H1 (cell line): ENCODE data around the gene LRRK1. TPM values are rescaled to one million over a fixed set of nuclear protein-coding genes. Genes with fewer than 3 reads are reported as not detected.

Experiments
- CTCF ChIA-PET: fragments of 300-600 bp; sonication (Branson Sonifier 250); formaldehyde crosslinking; loops from one replicate; lab custom pipeline; 2021; ENCODE audit not compliant: partially characterized antibody; lab: Charles Lee
- POLR2A ChIA-PET: fragments of 300-600 bp; sonication (Branson Sonifier 250); formaldehyde crosslinking; loops from one replicate; lab custom pipeline; 2021; ENCODE audit warnings: inconsistent platforms; ENCODE audit not compliant: partially characterized antibody; lab: Charles Lee
- DNase-seq, 2 experiments: peaks; one replicate each; pipeline versions ENCODE4 v3.0.0 to v3.0.0-alpha.2; 2010 to 2022; ENCODE audit warnings: low spot score in 2 of 2, low read depth in 1 of 2, mixed read lengths in 1 of 2
- FAIRE-seq: peaks from 2 replicates; lab custom pipeline; 2011; peaks lifted over from hg19 to GRCh38; lab: Jason Lieb, UNC
- H2AFZ ChIP-seq: 2 replicates; pipeline ENCODE4 v1.8.1; 2012; ENCODE audit warnings: low read length, inconsistent platforms
- H2AK5ac ChIP-seq: 2 replicates; pipeline ENCODE4 v1.6.1; 2013; ENCODE audit warnings: low read depth, low read length
- H2BK120ac ChIP-seq: replicated peaks from 2 replicates; pipeline ENCODE3; 2013; ENCODE audit warnings: low read depth, low read length, inconsistent platforms
- H2BK12ac ChIP-seq: 2 replicates; pipeline ENCODE4 v1.6.1; 2013; ENCODE audit warnings: low read depth, low read length
- H2BK15ac ChIP-seq: 2 replicates; pipeline ENCODE4 v1.6.1; 2013; ENCODE audit warnings: low read length
- H2BK20ac ChIP-seq: 2 replicates; pipeline ENCODE4 v1.6.1; 2013; ENCODE audit warnings: low read length
- H2BK5ac ChIP-seq: 2 replicates; pipeline ENCODE4 v1.6.1; 2013; ENCODE audit warnings: low read depth, low read length
- H3K14ac ChIP-seq: 2 replicates; pipeline ENCODE4 v1.6.1; 2013; ENCODE audit warnings: inconsistent platforms; ENCODE audit not compliant: insufficient read length
- H3K18ac ChIP-seq: 2 replicates; pipeline ENCODE4 v1.6.1; 2013; ENCODE audit warnings: low read length; ENCODE audit errors: extremely low read depth
- H3K23ac ChIP-seq: 2 replicates; pipeline ENCODE4 v1.6.1; 2013; ENCODE audit warnings: inconsistent platforms; ENCODE audit not compliant: insufficient read length
- H3K23me2 ChIP-seq: 2 replicates; pipeline ENCODE4 v1.6.1; 2013; ENCODE audit warnings: low read depth, low read length
- H3K27ac ChIP-seq: 2 replicates; pipeline ENCODE4 v1.6.1; 2011; ENCODE audit warnings: low read depth, low read length, inconsistent platforms
- H3K27me3 ChIP-seq, 4 experiments: replicated peaks in 1 of 4; 1 replicate in 1 of 4; 2 replicates in 3 of 4; pipeline versions ENCODE4 v1.6.1 to v1.8.1; 2011 to 2013; ENCODE audit warnings: low read length in 3 of 4, mild to moderate bottlenecking in 3 of 4, inconsistent platforms in 2 of 4, mixed read lengths in 2 of 4, moderate library complexity in 1 of 4; ENCODE audit not compliant: control insufficient read depth in 3 of 4, insufficient read depth in 3 of 4; ENCODE audit errors: extremely low read depth in 1 of 4
- H3K36me3 ChIP-seq, 4 experiments: 2 replicates each; pipeline versions ENCODE4 v1.6.1 to v1.8.1; 2011 to 2013; ENCODE audit warnings: mild to moderate bottlenecking in 4 of 4, low read length in 3 of 4, moderate library complexity in 2 of 4, control low read depth in 1 of 4, inconsistent platforms in 1 of 4; ENCODE audit not compliant: insufficient read depth in 4 of 4, control insufficient read depth in 2 of 4
- H3K4ac ChIP-seq: replicated peaks from 2 replicates; pipeline ENCODE3; 2013; ENCODE audit warnings: low read length, low read depth, mixed read lengths, inconsistent platforms; ENCODE audit not compliant: insufficient read length
- H3K4me1 ChIP-seq, 4 experiments: replicated peaks in 1 of 4; 1 replicate in 1 of 4; 2 replicates in 3 of 4; pipeline versions ENCODE4 v1.6.1 to v1.8.1; 2011 to 2013; ENCODE audit warnings: low read length in 3 of 4, inconsistent platforms in 2 of 4, mixed read lengths in 1 of 4; ENCODE audit not compliant: insufficient read depth in 4 of 4, control insufficient read depth in 3 of 4
- H3K4me2 ChIP-seq, 2 experiments: 2 replicates each; pipeline versions ENCODE4 v1.6.1 to v1.8.1; 2011 to 2013; ENCODE audit warnings: low read depth in 2 of 2, low read length in 2 of 2, control low read depth in 1 of 2, inconsistent platforms in 1 of 2, mild to moderate bottlenecking in 1 of 2; ENCODE audit not compliant: insufficient read depth in 1 of 2
- H3K4me3 ChIP-seq, 4 experiments: fragments of 200-600, 300-600 bp in 1 of 4; sonication (generic), shearing (Covaris generic), sonication (Bioruptor Twin) in 1 of 4; 2 replicates each; pipeline versions ENCODE4 v1.5.1 to v1.8.1; 2011 to 2016; ENCODE audit warnings: low read length in 4 of 4, low read depth in 3 of 4, control low read depth in 2 of 4, inconsistent platforms in 2 of 4, mild to moderate bottlenecking in 2 of 4, mixed read lengths in 1 of 4, moderate library complexity in 1 of 4; ENCODE audit not compliant: insufficient read depth in 2 of 4; ENCODE audit errors: extremely low read depth in 1 of 4
- H3K56ac ChIP-seq: replicated peaks from 2 replicates; pipeline ENCODE3; 2013; ENCODE audit warnings: low read depth, mild to moderate bottlenecking, mixed read lengths, low read length, inconsistent platforms; ENCODE audit not compliant: insufficient read length
- H3K79me1 ChIP-seq: 2 replicates; pipeline ENCODE4 v1.6.1; 2013; ENCODE audit warnings: low read depth, low read length, control low read depth
- H3K79me2 ChIP-seq, 2 experiments: 2 replicates each; pipeline versions ENCODE4 v1.6.1 to v1.8.1; 2012 to 2013; ENCODE audit warnings: low read length in 2 of 2, mild to moderate bottlenecking in 2 of 2, inconsistent platforms in 1 of 2; ENCODE audit not compliant: insufficient read depth in 2 of 2, control insufficient read depth in 1 of 2
- H3K9ac ChIP-seq, 4 experiments: replicated peaks in 1 of 4; 1 replicate in 1 of 4; 2 replicates in 3 of 4; pipeline versions ENCODE4 v1.6.1 to v1.8.1; 2011 to 2013; ENCODE audit warnings: low read depth in 3 of 4, low read length in 3 of 4, control low read depth in 2 of 4, mild to moderate bottlenecking in 2 of 4, moderate library complexity in 2 of 4, inconsistent platforms in 1 of 4; ENCODE audit errors: extremely low read depth in 1 of 4
- H3K9me3 ChIP-seq, 2 experiments: 2 replicates each; pipeline versions ENCODE4 v1.6.1 to v1.8.1; 2012 to 2013; ENCODE audit warnings: mild to moderate bottlenecking in 2 of 2, moderate library complexity in 2 of 2, control low read depth in 1 of 2, inconsistent platforms in 1 of 2, low read depth in 1 of 2, low read length in 1 of 2, mixed read lengths in 1 of 2; ENCODE audit not compliant: insufficient read depth in 2 of 2
- H4K20me1 ChIP-seq, 2 experiments: replicated peaks in 1 of 2; 2 replicates each; pipeline versions ENCODE3 to v1.8.1; 2011 to 2013; ENCODE audit warnings: inconsistent platforms in 2 of 2, low read length in 2 of 2, mild to moderate bottlenecking in 1 of 2; ENCODE audit not compliant: insufficient read depth in 2 of 2, control insufficient read depth in 1 of 2
- H4K5ac ChIP-seq: 2 replicates; pipeline ENCODE4 v1.6.1; 2013; ENCODE audit warnings: low read length, low read depth, mixed read lengths, inconsistent platforms; ENCODE audit not compliant: insufficient read length
- H4K8ac ChIP-seq: 2 replicates; pipeline ENCODE4 v1.8.0; 2013; ENCODE audit warnings: mild to moderate bottlenecking, moderate library complexity, low read length, inconsistent platforms; ENCODE audit not compliant: insufficient read depth; ENCODE audit errors: extremely low read depth
- H4K91ac ChIP-seq: replicated peaks from 2 replicates; pipeline ENCODE3; 2013; ENCODE audit warnings: low read length, mixed read lengths, inconsistent platforms; ENCODE audit not compliant: insufficient read length
- BACH1 ChIP-seq: IDR thresholded peaks from 2 replicates; pipeline ENCODE4 v1.6.1; 2012; ENCODE audit warnings: low read length, improper control_type of control experiment
- BCL11A ChIP-seq, 2 experiments: IDR thresholded peaks; one replicate each; pipeline ENCODE4 v1.6.1; 2011; ENCODE audit warnings: low read depth in 2 of 2, low read length in 2 of 2, mild to moderate bottlenecking in 2 of 2
- CHD1 ChIP-seq: IDR thresholded peaks from 2 replicates; pipeline ENCODE4 v1.6.1; 2012; ENCODE audit warnings: low read depth, low read length, improper control_type of control experiment
- EZH2 ChIP-seq: fragments of 200-600 bp; sonication (generic); IDR thresholded peaks from 2 replicates; pipeline ENCODE4 v1.7.1; 2012; ENCODE audit warnings: low read depth, mild to moderate bottlenecking, moderate library complexity, low read length, inconsistent platforms; ENCODE audit not compliant: severe bottlenecking
- GABPA ChIP-seq: IDR thresholded peaks from 2 replicates; pipeline ENCODE4 v1.6.1; 2011; ENCODE audit warnings: mild to moderate bottlenecking, low read length, moderate library complexity, borderline replicate concordance; ENCODE audit not compliant: insufficient read depth
- NRF1 ChIP-seq: IDR thresholded peaks from 2 replicates; pipeline ENCODE4 v1.6.1; 2011; ENCODE audit warnings: mild to moderate bottlenecking, low read depth, low read length, improper control_type of control experiment
- POLR2AphosphoS5 ChIP-seq: IDR thresholded peaks from 2 replicates; pipeline ENCODE4 v1.6.1; 2011; ENCODE audit warnings: low read depth, low read length
- SAP30 ChIP-seq: fragments of 300-600 bp; sonication (generic); IDR thresholded peaks from 2 replicates; pipeline ENCODE4 v1.7.1; 2012; ENCODE audit warnings: low read length, moderate library complexity, mild to moderate bottlenecking, inconsistent platforms; ENCODE audit not compliant: insufficient read depth, insufficient replicate concordance
- TAF7 ChIP-seq: optimal IDR thresholded peaks from 2 replicates; pipeline ENCODE3; 2011; ENCODE audit warnings: low read depth, mild to moderate bottlenecking, inconsistent platforms, low read length, moderate library complexity, borderline replicate concordance
- WGBS, 2 experiments: shearing (Covaris generic) in 1 of 2; methylation state at CpG; one replicate each; pipeline versions ENCODE4 v1.1.6 to v1.1.7; 2013 to 2015; ENCODE audit warnings: low lambda C conversion rate in 2 of 2, mixed read lengths in 2 of 2, inconsistent platforms in 1 of 2, low coverage in 1 of 2, missing lambda C conversion rate in 1 of 2; ENCODE audit not compliant: insufficient replicate concordance in 2 of 2, insufficient coverage in 1 of 2, insufficient read length in 1 of 2; ENCODE audit errors: extremely low coverage in 1 of 2, missing lambda C conversion rate in 1 of 2; 5-methylcytosine and 5-hydroxymethylcytosine counted together
- polyA plus RNA-seq, 7 experiments: library from polyadenylated mRNA; depleted of rRNA in 3 of 7; stranded (reverse) in 5 of 7; unstranded in 2 of 7; fragments of >200 nt in 5 of 7; fragments of 200-250 nt in 2 of 7; gene quantifications; 1 replicate in 5 of 7; 2 replicates in 1 of 7; 4 replicates in 1 of 7; pipeline versions ENCODE4 v1.2.1 to v1.2.3, GENCODE V29; 2011 to 2013; ENCODE audit warnings: missing spikeins in 2 of 7, mixed read lengths in 2 of 7
- total RNA-seq: library from RNA; stranded (reverse); fragmentation: NEBNext Ultra II Directional; extraction: Animal tissue kit (Norgen Biotek cat#: 25700); gene quantifications from 2 replicates; pipeline ENCODE4 v1.2.1, GENCODE V29; 2021
- TF ChIP-seq, protein P1 (sequence below): IDR thresholded peaks from 2 replicates; pipeline ENCODE4 v1.6.1; 2012; ENCODE audit warnings: inconsistent platforms

LRRK1 gene
- total and polyA plus RNA-seq, 2 of the 8 experiments (the other 6 are each of a cell fraction or from before 2014, with no cell fraction given), result 1.2 to 3.6 TPM

DNA sequence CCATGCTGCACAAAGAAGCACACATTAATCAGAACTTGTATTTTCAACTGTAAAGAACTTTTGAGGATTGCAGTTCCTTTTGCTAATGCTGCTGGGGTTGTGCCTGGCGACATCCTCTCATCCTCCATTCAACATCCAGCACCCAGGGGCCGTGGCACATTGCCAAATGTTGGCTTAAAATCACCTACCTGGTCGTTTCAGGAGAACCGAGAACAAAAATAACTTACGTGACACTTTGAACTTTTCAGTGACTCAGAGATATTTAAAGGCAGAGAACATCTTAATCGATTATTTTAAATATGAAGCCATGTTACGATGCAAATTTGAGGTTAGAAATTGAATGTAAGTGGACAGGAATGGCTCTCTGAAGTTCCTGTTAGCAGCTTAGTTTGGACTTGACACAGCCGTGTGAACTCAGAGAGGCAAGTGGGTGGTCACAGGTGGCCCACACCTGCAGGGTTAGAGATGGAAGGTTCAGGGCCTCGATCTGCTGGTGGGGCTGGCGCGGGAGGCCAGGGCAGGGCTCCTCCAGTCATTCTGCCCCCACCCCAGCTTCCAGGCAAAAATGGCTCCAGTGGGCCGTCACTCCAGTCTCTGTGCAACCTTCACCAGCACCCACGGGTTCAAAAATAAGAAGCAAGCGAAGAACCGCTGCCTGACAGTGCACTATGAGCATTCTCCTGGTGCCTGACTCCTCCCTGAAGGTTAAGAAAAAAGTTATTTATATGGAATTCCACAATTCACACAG, 12.2 kb downstream of the LRRK1 start:
- H3K18ac ChIP-seq, result no peak overlapping the region
- 93% methylated on average over 15 of the region's 15 CpGs; no CpG with 5 or more reads in 1 of the 2 experiments for WGBS, 2 experiments

More for the DNA sequence above, 12.2 kb downstream of the LRRK1 start:
- no peaks in the 10 kb centered on the region for H4K20me1 ChIP-seq
- no peak overlapping the region for H3K4ac ChIP-seq
- H3K4me2 ChIP-seq, result no peak overlapping the region
- H2AFZ ChIP-seq, result no peak overlapping the region
- H3K56ac ChIP-seq, result no peak overlapping the region
- no peak overlapping the region for H4K5ac ChIP-seq
- H3K4me3 ChIP-seq, result no peak overlapping the region
- FAIRE-seq, result no peak
- no peaks in the 10 kb centered on the region for H3K23me2 ChIP-seq
- no peak overlapping the region for H3K27ac ChIP-seq
- no peak overlapping the region for H2AK5ac ChIP-seq
- H2BK20ac ChIP-seq, result no peak overlapping the region
- DNase-seq, result no peak
- no peak overlapping the region for H2BK5ac ChIP-seq
- H4K8ac ChIP-seq, result no peak overlapping the region
- CTCF ChIA-PET, result interaction anchor here (5.1 to 6.0 kb wide), 2 partner anchors 14 to 77 kb away, joined by 39 to 81 read pairs; partner anchors contain the start of gene LRRK1
- no peaks in the 10 kb centered on the region for H3K27me3 ChIP-seq
- peaks cover 0 to 12% (median 6%) of the 10 kb centered on the region in 4 experiments; a peak in 5 of 7 replicates for H3K4me1 ChIP-seq
- no peak overlapping the region for H4K91ac ChIP-seq
- TF ChIP-seq GABPA (no peak), EZH2 (no peak), BACH1 (no peak), POLR2AphosphoS5 (no peak), BCL11A (IDR thresholded peaks at IDR 0.05; ENCODE audit: low read depth in 2 of 2, low read length in 2 of 2) (no peak), NRF1 (no peak), SAP30 (no peak), CHD1 (no peak), TAF7 (no peak)
- TF ChIP-seq, protein P1, sequence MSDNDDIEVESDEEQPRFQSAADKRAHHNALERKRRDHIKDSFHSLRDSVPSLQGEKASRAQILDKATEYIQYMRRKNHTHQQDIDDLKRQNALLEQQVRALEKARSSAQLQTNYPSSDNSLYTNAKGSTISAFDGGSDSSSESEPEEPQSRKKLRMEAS, result no peak
- H3K14ac ChIP-seq, result no peak overlapping the region
- H3K9ac ChIP-seq, result no peak overlapping the region
- H3K36me3 ChIP-seq, result no peaks in the 10 kb centered on the region
- no peaks in the 10 kb centered on the region; the same call in 1 of the 2 replicates for H3K79me1 ChIP-seq
- POLR2A ChIA-PET, result interaction anchor here (0.7 kb wide), 1 partner anchor 11 kb away, joined by 3 read pairs; no protein-coding TSS in a partner anchor
- no peak overlapping the region for H3K23ac ChIP-seq
- H3K9me3 ChIP-seq, result no peaks in the 10 kb centered on the region
- no peaks in the 10 kb centered on the region for H3K79me2 ChIP-seq
- no peak overlapping the region for H2BK120ac ChIP-seq
- H2BK12ac ChIP-seq, result 0 out of 2 replicates have a peak overlapping the region, but pooled peaks have one; percentile 50
- H2BK15ac ChIP-seq, result no peak overlapping the region
